A549 treated with Hydrocortisone at 1 μM for 4 hours (cell line): ENCODE measurements around the gene MOB2. TPM values are rescaled to one million over a fixed set of nuclear protein-coding genes. Genes with fewer than 3 reads are reported as not detected.

Source experiments
- total RNA-seq: library from RNA; stranded (reverse); fragments of 200-300 nt; extraction: Qiagen RNA extraction; gene quantifications from 5 replicates; pipeline ENCODE4 v1.2.3, GENCODE V29; 2022

The MOB2 gene
- 40.9 to 45.2 TPM (median 43.7 TPM) in 5 replicates for total RNA-seq

GRCh38 chr11:1486054-1486825 lies at the start of gene MOB2:
MOB2 (minus strand) TSS chr11:1486779; CDS start chr11:1486556, 223 bp downstream.

Other genes with a start within 250 kb of the MOB2 start
- gene TOLLIP, start 177.1 kb downstream of the MOB2 start, total RNA-seq: 37.9 to 51.9 TPM (median 48.9 TPM) in 5 replicates
- gene BRSK2, start 96.8 kb downstream of the MOB2 start, total RNA-seq: 4.9 to 6.6 TPM (median 6.4 TPM) in 5 replicates
- gene DUSP8, start 85.5 kb upstream of the MOB2 start, total RNA-seq: 0.74 to 1.5 TPM (median 1.2 TPM) in 5 replicates
- not detected in 5 replicates for gene KRTAP5-1, start 98.5 kb upstream of the MOB2 start, total RNA-seq
- not detected in 5 replicates for gene KRTAP5-2, start 111.5 kb upstream of the MOB2 start, total RNA-seq
- gene KRTAP5-3, start 121.7 kb upstream of the MOB2 start, total RNA-seq: not detected in 5 replicates
- gene KRTAP5-4, start 135.4 kb upstream of the MOB2 start, total RNA-seq: not detected in 5 replicates
- not detected in 5 replicates for gene KRTAP5-5, start 143.0 kb upstream of the MOB2 start, total RNA-seq
- gene KRTAP5-6, start 210.4 kb upstream of the MOB2 start, total RNA-seq: not detected in 5 replicates